Epithelial cell of esophagus (primary cell): ENCODE data around the gene TFCP2L1.
A peak's percentile ranks its signal among the peaks of the same experiment; 100 is the strongest.
"Not testable (repeated sequence)": the region's sequence is repeated elsewhere in the genome, so short reads cannot be mapped to it uniquely, and the experiment has no call there.

Experiments
- DNase-seq: peaks from one replicate; pipeline ENCODE4 v3.0.0; 2010; ENCODE audit warnings: low read depth
- H3K4me3 ChIP-seq: 2 replicates; pipeline ENCODE4 v1.5.1; 2011; ENCODE audit warnings: mild to moderate bottlenecking, low read length, control low read depth
- CTCF ChIP-seq: IDR thresholded peaks from 2 replicates; pipeline ENCODE4 v1.5.1; 2011; ENCODE audit warnings: low read depth, mild to moderate bottlenecking, low read length, control low read depth, inconsistent platforms; ENCODE audit not compliant: insufficient read depth; ENCODE audit errors: missing control alignments

Gene TFCP2L1

GRCh38 chr2:121324601-121325000, 39.6 kb upstream of the TFCP2L1 start:
- DNase-seq, result no peak
- H3K4me3 ChIP-seq, result no peak overlapping the region
- no peak for TF ChIP-seq CTCF

GRCh38 chr2:121321476-121321875, 36.5 kb upstream of the TFCP2L1 start:
- H3K4me3 ChIP-seq, result no peak overlapping the region
- no peak for TF ChIP-seq CTCF
- no peak for DNase-seq

- no peak overlapping the region for H3K4me3 ChIP-seq
- no peak for DNase-seq
- TF ChIP-seq CTCF, result no peak
Observed at GRCh38 chr2:121319941-121320340, 34.9 kb upstream of the TFCP2L1 start.

- no peak for TF ChIP-seq CTCF
- H3K4me3 ChIP-seq, result no peak overlapping the region
- DNase-seq, result no peak
Observed at GRCh38 chr2:121316986-121317385, 32.0 kb upstream of the TFCP2L1 start.

- not testable (repeated sequence) for H3K4me3 ChIP-seq, DNase-seq
Observed at GRCh38 chr2:121313701-121314100, 28.7 kb upstream of the TFCP2L1 start.

GRCh38 chr2:121309801-121310200, 24.8 kb upstream of the TFCP2L1 start:
- no peak for TF ChIP-seq CTCF
- H3K4me3 ChIP-seq, result no peak overlapping the region
- peak; percentile 36 for DNase-seq

GRCh38 chr2:121309323-121309722, 24.3 kb upstream of the TFCP2L1 start:
- TF ChIP-seq CTCF, result no peak
- DNase-seq, result no peak
- no peak overlapping the region for H3K4me3 ChIP-seq

- TF ChIP-seq CTCF, result no peak
- H3K4me3 ChIP-seq, result no peak overlapping the region
- no peak for DNase-seq
Observed at GRCh38 chr2:121307048-121307447, 22.0 kb upstream of the TFCP2L1 start.
